Right forelimb (tissue), 1 donor: Measurements from ENCODE around the gene BPIFB3.

Experiments used
- DNase-seq: peaks from one replicate; pipeline ENCODE4 v3.0.0-alpha.2; 2018

BPIFB3 gene

GRCh38 chr20:33063271-33063670 lies 9.6 kb downstream of the BPIFB3 start:
- DNase-seq, result no peak

GRCh38 chr20:33064572-33065287 lies 11.0 kb downstream of the BPIFB3 start:
- no peak for DNase-seq

- DNase-seq, result no peak
Measured at GRCh38 chr20:33065785-33066184, 12.1 kb downstream of the BPIFB3 start.

- DNase-seq, result no peak
Measured at GRCh38 chr20:33067806-33068205, 14.1 kb downstream of the BPIFB3 start.

GRCh38 chr20:33068251-33068939 lies 14.7 kb downstream of the BPIFB3 start:
- DNase-seq, result no peak

GRCh38 chr20:33069673-33070072 lies 16.0 kb downstream of the BPIFB3 start:
- no peak for DNase-seq

GRCh38 chr20:33070111-33071053 lies 16.7 kb downstream of the BPIFB3 start:
- no peak for DNase-seq

- DNase-seq, result no peak
Measured at GRCh38 chr20:33071198-33071597, 17.5 kb downstream of the BPIFB3 start.

- DNase-seq, result no peak
Measured at GRCh38 chr20:33072362-33072761, 18.7 kb downstream of the BPIFB3 start.

GRCh38 chr20:33072813-33073212 lies 19.1 kb downstream of the BPIFB3 start:
- no peak for DNase-seq

GRCh38 chr20:33074675-33075074 lies 21.0 kb downstream of the BPIFB3 start:
- DNase-seq, result no peak

GRCh38 chr20:33075281-33075680 lies 21.6 kb downstream of the BPIFB3 start:
- no peak for DNase-seq

GRCh38 chr20:33076662-33077372 lies 23.1 kb downstream of the BPIFB3 start:
- no peak for DNase-seq

GRCh38 chr20:33079259-33079658 lies 25.6 kb downstream of the BPIFB3 start, which contains the start of gene BPIFB4:
Gene BPIFB4 (plus strand): TSS chr20:33079643. CDS start chr20:33081527, 1,884 bp downstream.
- DNase-seq, result peak; percentile 53

- no peak for DNase-seq
Measured at GRCh38 chr20:33081411-33082154, 27.9 kb downstream of the BPIFB3 start.

- no peak for DNase-seq
Measured at GRCh38 chr20:33082546-33082945, 28.8 kb downstream of the BPIFB3 start.

GRCh38 chr20:33083544-33084340 lies 30.0 kb downstream of the BPIFB3 start:
- DNase-seq, result no peak

GRCh38 chr20:33084722-33085121 lies 31.0 kb downstream of the BPIFB3 start:
- DNase-seq, result no peak

- DNase-seq, result no peak
Measured at GRCh38 chr20:33086052-33086722, 32.5 kb downstream of the BPIFB3 start.

- no peak for DNase-seq
Measured at GRCh38 chr20:33091147-33091546, 37.4 kb downstream of the BPIFB3 start.
